ENCODE measurements around the gene PPT1. TPM values are rescaled to one million over a fixed set of nuclear protein-coding genes. Genes with fewer than 3 reads are reported as not detected.

Gene PPT1
- polyA plus RNA-seq, 1 donor from 2014 or later, result 64.6 TPM

DNA sequence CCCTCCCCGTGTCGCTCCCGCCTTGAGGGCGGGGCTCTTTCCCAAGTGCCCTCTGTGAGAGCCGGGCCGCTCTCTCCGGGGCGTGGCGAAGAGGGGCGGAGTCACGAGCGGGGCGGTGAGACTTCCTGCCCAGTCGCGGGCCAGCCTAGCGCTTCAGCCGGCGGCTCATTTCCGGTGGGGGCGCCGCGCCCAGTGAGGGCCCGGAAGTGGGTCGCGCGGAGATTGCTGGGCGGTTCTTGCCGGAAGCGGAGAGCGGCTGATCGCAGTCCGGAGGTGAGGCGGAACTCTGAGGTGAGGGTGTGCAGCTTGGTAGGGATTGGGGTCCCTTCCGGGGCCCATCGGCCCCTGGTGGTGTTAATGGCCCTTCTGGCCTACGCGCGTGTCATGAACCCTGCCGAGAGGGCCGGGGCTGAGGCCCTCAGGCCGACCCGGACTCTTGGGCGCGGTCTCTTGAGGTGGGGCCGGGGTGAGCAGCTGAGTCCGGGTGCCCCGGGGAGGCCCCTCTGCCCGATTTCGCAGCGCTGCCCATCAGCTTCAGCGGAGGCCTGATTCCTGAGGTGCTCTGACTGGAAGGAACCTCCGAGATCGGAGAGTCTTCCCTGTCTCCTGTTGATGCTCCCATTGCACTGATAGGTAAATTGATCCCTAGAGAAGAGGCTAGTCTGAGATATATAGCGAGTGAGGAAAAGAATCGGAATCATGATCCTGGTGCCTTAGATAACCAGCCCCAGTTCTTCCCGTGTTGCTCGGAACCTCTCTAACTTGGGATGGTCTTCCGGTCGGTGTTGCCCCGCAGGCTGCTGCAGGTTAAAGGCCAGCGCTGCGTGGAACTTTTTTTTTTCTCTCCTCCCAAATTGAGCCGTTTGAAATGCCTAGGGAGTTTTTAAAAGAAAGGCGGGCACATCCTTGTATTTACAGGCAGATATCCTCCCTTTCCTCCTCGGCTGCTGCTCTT, 56.3 kb downstream of the PPT1 start, which contains the start of gene CAP1:
TSS of gene CAP1 (plus strand) at position 219 of the 955 bp plus-strand sequence. CDS start 18,618 bp downstream, outside the sequence.
- peak within 1 kb of the TSS; percentile 95 for H2AFZ ChIP-seq (ENCODE audit: low read depth, low read length)
- peak within 1 kb of the TSS; percentile 95 for H3K9ac ChIP-seq (ENCODE audit: low read length)
- TF ChIP-seq TAF1 (IDR thresholded peaks at IDR 0.05; ENCODE audit: low read depth) (no peak), RAD21 (conservative IDR thresholded peaks at IDR 0.05) (no peak), EP300 (conservative IDR thresholded peaks at IDR 0.05; ENCODE audit: poor library complexity, severe bottlenecking) (no peak), POLR2AphosphoS5 (IDR thresholded peaks at IDR 0.05) (peak; percentile 89), MXI1 (conservative IDR thresholded peaks at IDR 0.05; ENCODE audit: poor library complexity, severe bottlenecking) (peak; percentile 67), EZH2 (IDR thresholded peaks at IDR 0.05; ENCODE audit: borderline replicate concordance, insufficient read depth, low read length, poor library complexity, severe bottlenecking) (no peak), SMC3 (conservative IDR thresholded peaks at IDR 0.05; ENCODE audit: poor library complexity) (no peak)
- TF ChIP-seq, protein P1, sequence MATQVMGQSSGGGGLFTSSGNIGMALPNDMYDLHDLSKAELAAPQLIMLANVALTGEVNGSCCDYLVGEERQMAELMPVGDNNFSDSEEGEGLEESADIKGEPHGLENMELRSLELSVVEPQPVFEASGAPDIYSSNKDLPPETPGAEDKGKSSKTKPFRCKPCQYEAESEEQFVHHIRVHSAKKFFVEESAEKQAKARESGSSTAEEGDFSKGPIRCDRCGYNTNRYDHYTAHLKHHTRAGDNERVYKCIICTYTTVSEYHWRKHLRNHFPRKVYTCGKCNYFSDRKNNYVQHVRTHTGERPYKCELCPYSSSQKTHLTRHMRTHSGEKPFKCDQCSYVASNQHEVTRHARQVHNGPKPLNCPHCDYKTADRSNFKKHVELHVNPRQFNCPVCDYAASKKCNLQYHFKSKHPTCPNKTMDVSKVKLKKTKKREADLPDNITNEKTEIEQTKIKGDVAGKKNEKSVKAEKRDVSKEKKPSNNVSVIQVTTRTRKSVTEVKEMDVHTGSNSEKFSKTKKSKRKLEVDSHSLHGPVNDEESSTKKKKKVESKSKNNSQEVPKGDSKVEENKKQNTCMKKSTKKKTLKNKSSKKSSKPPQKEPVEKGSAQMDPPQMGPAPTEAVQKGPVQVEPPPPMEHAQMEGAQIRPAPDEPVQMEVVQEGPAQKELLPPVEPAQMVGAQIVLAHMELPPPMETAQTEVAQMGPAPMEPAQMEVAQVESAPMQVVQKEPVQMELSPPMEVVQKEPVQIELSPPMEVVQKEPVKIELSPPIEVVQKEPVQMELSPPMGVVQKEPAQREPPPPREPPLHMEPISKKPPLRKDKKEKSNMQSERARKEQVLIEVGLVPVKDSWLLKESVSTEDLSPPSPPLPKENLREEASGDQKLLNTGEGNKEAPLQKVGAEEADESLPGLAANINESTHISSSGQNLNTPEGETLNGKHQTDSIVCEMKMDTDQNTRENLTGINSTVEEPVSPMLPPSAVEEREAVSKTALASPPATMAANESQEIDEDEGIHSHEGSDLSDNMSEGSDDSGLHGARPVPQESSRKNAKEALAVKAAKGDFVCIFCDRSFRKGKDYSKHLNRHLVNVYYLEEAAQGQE (IDR thresholded peaks at IDR 0.05; ENCODE audit: borderline replicate concordance), result peak; percentile 40
- TF ChIP-seq, protein P2, sequence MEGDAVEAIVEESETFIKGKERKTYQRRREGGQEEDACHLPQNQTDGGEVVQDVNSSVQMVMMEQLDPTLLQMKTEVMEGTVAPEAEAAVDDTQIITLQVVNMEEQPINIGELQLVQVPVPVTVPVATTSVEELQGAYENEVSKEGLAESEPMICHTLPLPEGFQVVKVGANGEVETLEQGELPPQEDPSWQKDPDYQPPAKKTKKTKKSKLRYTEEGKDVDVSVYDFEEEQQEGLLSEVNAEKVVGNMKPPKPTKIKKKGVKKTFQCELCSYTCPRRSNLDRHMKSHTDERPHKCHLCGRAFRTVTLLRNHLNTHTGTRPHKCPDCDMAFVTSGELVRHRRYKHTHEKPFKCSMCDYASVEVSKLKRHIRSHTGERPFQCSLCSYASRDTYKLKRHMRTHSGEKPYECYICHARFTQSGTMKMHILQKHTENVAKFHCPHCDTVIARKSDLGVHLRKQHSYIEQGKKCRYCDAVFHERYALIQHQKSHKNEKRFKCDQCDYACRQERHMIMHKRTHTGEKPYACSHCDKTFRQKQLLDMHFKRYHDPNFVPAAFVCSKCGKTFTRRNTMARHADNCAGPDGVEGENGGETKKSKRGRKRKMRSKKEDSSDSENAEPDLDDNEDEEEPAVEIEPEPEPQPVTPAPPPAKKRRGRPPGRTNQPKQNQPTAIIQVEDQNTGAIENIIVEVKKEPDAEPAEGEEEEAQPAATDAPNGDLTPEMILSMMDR (IDR thresholded peaks at IDR 0.05; ENCODE audit: poor library complexity, severe bottlenecking), result no peak
- no peaks in the 10 kb centered on the region for H3K9me2 ChIP-seq (ENCODE audit: insufficient read depth, low read length)
- no peaks in the 10 kb centered on the region for H3K27me3 ChIP-seq (ENCODE audit: insufficient read depth, low read depth, low read length)
- peak within 1 kb of the TSS; percentile 92 for H3K27ac ChIP-seq (ENCODE audit: low read length)
- H3K4me3 ChIP-seq (ENCODE audit: low read length), result peak within 1 kb of the TSS; percentile 93
- no peaks in the 10 kb centered on the region for H3K36me3 ChIP-seq (ENCODE audit: insufficient read depth, low read length)
- peaks cover 38% of the 10 kb centered on the region for H3K79me2 ChIP-seq (replicated peaks; ENCODE audit: insufficient read depth, low read length)
- peak within 1 kb of the TSS; percentile 93 for H3K4me2 ChIP-seq (ENCODE audit: low read length)
- no peaks in the 10 kb centered on the region for H3K9me3 ChIP-seq (ENCODE audit: low read length)
- no peaks in the 10 kb centered on the region for H4K20me1 ChIP-seq (ENCODE audit: insufficient read depth)
- H3F3A ChIP-seq (ENCODE audit: insufficient read depth, low read length, poor library complexity, severe bottlenecking), result no peaks in the 10 kb centered on the region

DNA sequence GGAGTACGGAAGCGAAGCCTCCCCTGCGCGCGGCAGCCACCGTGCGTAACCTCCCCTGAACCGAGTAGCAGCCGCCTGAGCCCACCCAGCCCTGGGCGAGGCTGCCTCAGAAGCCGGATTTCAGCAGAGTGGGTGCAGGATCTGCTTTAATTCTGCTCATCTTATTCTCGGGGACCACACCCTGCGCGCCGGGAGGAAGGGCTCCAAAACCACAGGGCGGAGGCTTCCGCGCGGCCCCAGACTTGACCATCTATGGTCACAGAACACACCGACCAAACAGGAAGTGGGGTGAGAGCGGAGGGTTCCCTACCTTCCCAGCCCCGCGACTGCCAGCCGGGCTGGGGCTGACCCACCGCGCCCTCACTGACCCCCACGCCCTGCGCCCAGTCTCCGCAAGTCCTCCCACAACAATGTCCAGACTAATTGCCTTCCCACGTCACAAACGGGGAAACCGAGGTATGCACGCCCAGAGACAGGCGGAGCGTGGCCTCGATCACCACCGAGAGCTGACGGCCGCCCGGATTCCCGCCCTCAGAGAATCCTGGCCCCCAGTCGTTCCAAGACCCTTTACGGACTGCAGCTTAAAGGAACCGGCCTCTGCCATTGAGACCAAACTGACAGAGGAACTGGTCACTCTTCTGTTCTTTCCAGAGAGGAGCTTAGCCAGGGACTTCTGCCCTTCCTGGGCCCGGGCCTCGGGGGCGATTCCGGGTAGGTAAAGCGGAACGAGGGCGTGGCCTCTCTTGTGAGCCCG, 57.1 kb downstream of the PPT1 start:
- H3K27me3 ChIP-seq (ENCODE audit: insufficient read depth, low read depth, low read length), result no peaks in the 10 kb centered on the region
- H3K27ac ChIP-seq (ENCODE audit: low read length), result peak overlapping the region; percentile 92
- H3K9ac ChIP-seq (ENCODE audit: low read length), result peak overlapping the region; percentile 95

More for the DNA sequence above, 57.1 kb downstream of the PPT1 start:
- H3F3A ChIP-seq (ENCODE audit: insufficient read depth, low read length, poor library complexity, severe bottlenecking), result no peaks in the 10 kb centered on the region
- no peaks in the 10 kb centered on the region for H4K20me1 ChIP-seq (ENCODE audit: insufficient read depth)
- H3K9me2 ChIP-seq (ENCODE audit: insufficient read depth, low read length), result no peaks in the 10 kb centered on the region
- H3K4me3 ChIP-seq (ENCODE audit: low read length), result peak overlapping the region; percentile 93
- H3K79me2 ChIP-seq (replicated peaks; ENCODE audit: insufficient read depth, low read length), result peaks cover 33% of the 10 kb centered on the region
- H2AFZ ChIP-seq (ENCODE audit: low read depth, low read length), result peak overlapping the region; percentile 95
- no peaks in the 10 kb centered on the region for H3K36me3 ChIP-seq (ENCODE audit: insufficient read depth, low read length)
- TF ChIP-seq, protein P2 (IDR thresholded peaks at IDR 0.05; ENCODE audit: poor library complexity, severe bottlenecking), result no peak
- peak; percentile 79 for TF ChIP-seq POLR2AphosphoS5 (IDR thresholded peaks at IDR 0.05)
- H3K4me2 ChIP-seq (ENCODE audit: low read length), result peak overlapping the region; percentile 93
- H3K9me3 ChIP-seq (ENCODE audit: low read length), result no peaks in the 10 kb centered on the region
